Measurements from ENCODE around the gene FAM186B. TPM values are rescaled to one million over a fixed set of nuclear protein-coding genes. Genes with fewer than 3 reads are reported as not detected.

Gene FAM186B
- total RNA-seq, 4 donors from 2014 or later = 0.42 to 0.98 (median 0.44) TPM; not detected in 1

DNA sequence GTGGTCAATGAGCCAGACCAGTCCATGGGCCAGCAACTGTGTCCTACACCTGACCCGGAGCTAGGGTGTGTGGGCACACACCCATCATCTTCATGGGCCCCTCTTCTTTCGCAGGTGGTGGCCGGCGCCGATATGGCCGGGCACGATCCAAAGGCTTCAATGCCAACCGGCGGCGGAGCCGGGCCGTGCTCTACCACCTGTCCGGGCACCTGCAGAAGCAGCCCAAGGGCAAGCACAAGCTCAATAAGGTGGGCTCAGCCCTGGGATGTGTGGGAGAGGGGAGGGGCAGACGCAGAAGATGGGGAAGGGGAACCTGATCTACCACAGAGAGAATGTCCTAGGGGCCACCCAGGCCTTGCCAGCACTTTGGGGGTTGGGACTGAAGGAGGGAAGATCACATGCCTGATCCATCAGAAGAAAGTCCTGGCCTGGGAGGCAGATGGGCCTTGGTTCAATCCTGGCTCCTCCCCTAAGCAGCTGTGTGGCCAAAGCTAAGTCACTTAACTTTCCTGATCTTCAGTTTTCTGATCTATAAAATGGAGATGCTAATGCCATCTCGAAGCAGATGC is 62.8 kb downstream of the FAM186B start:
- Histone ChIP-seq H3K27ac (no peak overlapping the region), H3K36me3 (no peaks in the 10 kb centered on the region), H3K4me1 (peaks cover 0 to 21% (median 10%) of the 10 kb centered on the region in 4 donors), H3K27me3 (peaks cover 0 to 78% of the 10 kb centered on the region in 2 donors), H3K9me3 (no peaks in the 10 kb centered on the region), H3K4me3 (no peak overlapping the region)
- DNase-seq (ENCODE audit: low spot score in 2 of 2) = no peak
- 89 to 92% methylated on average over 12 to 15 of the region's 15 CpGs for WGBS, 2 donors
- TF ChIP-seq EP300 (IDR thresholded peaks at IDR 0.05) = no peak
- TF ChIP-seq, protein P1, sequence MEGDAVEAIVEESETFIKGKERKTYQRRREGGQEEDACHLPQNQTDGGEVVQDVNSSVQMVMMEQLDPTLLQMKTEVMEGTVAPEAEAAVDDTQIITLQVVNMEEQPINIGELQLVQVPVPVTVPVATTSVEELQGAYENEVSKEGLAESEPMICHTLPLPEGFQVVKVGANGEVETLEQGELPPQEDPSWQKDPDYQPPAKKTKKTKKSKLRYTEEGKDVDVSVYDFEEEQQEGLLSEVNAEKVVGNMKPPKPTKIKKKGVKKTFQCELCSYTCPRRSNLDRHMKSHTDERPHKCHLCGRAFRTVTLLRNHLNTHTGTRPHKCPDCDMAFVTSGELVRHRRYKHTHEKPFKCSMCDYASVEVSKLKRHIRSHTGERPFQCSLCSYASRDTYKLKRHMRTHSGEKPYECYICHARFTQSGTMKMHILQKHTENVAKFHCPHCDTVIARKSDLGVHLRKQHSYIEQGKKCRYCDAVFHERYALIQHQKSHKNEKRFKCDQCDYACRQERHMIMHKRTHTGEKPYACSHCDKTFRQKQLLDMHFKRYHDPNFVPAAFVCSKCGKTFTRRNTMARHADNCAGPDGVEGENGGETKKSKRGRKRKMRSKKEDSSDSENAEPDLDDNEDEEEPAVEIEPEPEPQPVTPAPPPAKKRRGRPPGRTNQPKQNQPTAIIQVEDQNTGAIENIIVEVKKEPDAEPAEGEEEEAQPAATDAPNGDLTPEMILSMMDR (IDR thresholded peaks at IDR 0.05) = no peak
- no peak for TF ChIP-seq POLR2A (IDR thresholded peaks at IDR 0.05)

DNA sequence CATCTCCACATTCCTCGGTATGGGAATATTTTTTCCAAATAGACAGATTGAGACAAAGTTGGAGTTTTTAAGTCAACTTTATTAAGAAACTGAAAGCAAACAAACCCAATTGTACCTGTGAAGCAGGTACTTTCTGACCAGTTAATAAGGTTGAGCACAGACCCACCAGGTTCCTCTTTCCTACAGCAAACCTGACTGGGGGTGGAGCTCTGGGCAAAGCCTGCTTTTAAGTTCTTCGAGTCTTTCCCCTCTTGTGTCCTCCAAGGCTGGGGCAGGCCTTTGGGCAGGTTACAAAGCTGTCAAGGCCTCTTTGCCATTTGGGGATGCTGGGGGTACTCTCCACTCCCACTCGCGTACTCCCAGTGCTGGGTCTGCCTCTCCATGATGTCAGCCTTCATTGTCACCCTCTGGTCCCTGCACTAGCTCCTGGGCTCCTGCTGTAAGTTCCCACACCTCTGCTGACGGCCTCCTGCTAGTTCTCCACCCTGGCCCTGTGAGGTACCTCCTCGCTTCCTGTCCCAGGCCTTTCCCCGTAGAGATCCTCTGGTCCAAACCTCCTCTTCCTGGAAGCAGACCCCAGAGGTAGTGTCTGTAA is 63.4 kb downstream of the FAM186B start:
- Histone ChIP-seq H3K4me3 (no peak overlapping the region), H3K36me3 (no peaks in the 10 kb centered on the region), H3K27ac (no peak overlapping the region), H3K4me1 (peaks cover 0 to 25% (median 13%) of the 10 kb centered on the region in 4 donors), H3K27me3 (peaks cover 0 to 78% of the 10 kb centered on the region in 2 donors), H3K9me3 (no peaks in the 10 kb centered on the region)
- TF ChIP-seq, protein P1 (IDR thresholded peaks at IDR 0.05) = no peak
- TF ChIP-seq POLR2A (IDR thresholded peaks at IDR 0.05) (no peak), EP300 (IDR thresholded peaks at IDR 0.05) (no peak)
- 77 to 79% methylated on average over 7 of the region's 7 CpGs for WGBS, 2 donors
- DNase-seq (ENCODE audit: low spot score in 2 of 2) = no peak

DNA sequence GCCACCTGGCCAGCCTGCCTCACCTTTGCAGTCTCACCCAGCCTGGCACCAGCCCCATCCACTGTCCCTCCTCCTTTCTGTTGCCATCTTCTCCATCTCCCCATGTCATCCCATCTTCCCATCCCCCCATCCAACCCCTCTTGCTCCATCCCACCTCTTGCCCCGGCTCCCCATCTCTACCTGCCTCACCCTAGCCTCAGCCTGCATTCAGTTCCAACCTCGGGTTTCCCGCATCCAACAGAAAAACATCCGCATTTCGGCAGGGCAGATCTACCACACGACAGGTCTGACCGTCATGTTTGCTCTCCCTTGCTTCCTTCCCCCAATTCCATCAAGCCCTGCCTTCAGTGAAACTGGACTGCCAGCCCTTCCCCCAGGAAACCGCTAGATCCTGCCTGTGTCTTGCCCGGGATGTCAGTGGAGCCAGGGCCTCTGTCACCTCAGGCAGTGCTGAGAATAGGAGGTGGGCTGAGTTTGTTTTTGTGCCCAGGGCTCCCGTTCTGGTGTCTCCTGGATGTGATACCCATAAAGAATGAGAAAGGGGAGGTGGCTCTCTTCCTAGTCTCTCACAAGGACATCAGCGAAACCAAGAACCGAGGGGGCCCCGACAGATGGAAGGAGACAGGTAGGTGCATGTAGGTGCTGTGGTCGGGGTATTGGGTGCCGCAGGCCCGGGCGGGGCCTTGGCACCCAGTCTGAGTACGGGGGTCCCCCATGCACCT is 64.1 kb downstream of the FAM186B start:
- no peak for DNase-seq (ENCODE audit: low spot score in 2 of 2)
- no peaks in the 10 kb centered on the region for H3K9me3 ChIP-seq
- H3K4me1 ChIP-seq = peaks cover 0 to 30% (median 13%) of the 10 kb centered on the region in 4 donors
- 73 to 83% methylated on average over 18 of the region's 18 CpGs for WGBS, 2 donors
- no peak overlapping the region for H3K4me3 ChIP-seq
- H3K27me3 ChIP-seq = peaks cover 2 to 78% of the 10 kb centered on the region in 2 donors
- no peak overlapping the region for H3K27ac ChIP-seq
- H3K36me3 ChIP-seq = no peaks in the 10 kb centered on the region
- no peak for TF ChIP-seq EP300 (IDR thresholded peaks at IDR 0.05)
- no peak for TF ChIP-seq POLR2A (IDR thresholded peaks at IDR 0.05)
- TF ChIP-seq, protein P1 (IDR thresholded peaks at IDR 0.05) = no peak

DNA sequence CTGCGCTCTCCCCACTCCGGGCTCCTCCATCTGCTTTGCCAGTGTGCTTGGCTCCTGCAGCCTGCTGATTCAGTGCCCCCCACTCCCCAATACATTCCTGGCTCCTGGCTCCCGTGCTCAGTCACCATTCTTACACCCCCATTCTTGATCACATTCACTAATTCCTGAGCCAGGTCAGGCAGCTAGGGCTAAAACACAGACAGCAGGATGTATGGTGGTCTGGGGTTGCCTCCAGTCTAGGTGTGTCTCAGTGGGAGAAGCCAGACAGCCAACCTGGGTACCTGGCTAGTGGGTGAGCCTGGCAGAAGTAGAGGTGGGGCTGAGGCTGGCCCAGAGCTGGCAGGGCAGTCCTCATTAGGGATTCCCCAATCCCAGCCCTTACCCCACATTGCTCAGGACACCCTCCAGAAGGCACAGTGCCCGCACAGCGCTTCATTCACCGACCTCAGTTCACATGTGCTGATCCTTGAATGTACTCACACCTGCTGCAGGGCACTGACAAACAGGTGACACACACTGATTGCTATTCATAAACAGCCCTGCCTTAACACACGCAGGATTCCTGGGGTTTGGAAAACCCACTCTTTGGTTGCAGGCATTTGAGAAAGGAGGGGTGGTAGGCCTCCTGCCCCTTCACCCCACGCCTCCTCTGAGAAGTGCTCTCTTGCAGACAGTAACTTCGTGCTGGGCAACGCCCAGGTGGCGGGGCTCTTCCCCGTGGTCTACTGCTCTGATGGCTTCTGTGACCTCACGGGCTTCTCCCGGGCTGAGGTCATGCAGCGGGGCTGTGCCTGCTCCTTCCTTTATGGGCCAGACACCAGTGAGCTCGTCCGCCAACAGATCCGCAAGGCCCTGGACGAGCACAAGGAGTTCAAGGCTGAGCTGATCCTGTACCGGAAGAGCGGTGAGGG is 65.0 kb downstream of the FAM186B start:
- Histone ChIP-seq H3K4me3 (no peak overlapping the region), H3K4me1 (peaks cover 0 to 30% (median 13%) of the 10 kb centered on the region in 4 donors), H3K36me3 (no peaks in the 10 kb centered on the region), H3K27ac (no peak overlapping the region), H3K27me3 (peaks cover 2 to 74% of the 10 kb centered on the region in 2 donors), H3K9me3 (no peaks in the 10 kb centered on the region)
- 66 to 72% methylated on average over 21 of the region's 21 CpGs for WGBS, 2 donors
- no peak for DNase-seq (ENCODE audit: low spot score in 2 of 2)
- TF ChIP-seq, protein P1 (IDR thresholded peaks at IDR 0.05) = no peak
- no peak for TF ChIP-seq EP300 (IDR thresholded peaks at IDR 0.05)
